Stimulated activated effector memory CD8-positive, alpha-beta T cell treated with anti-CD3 and anti-CD28 coated beads, Interleukin-12 subunit alpha, Interleukin-12 subunit beta, amount 100 ng/mL, for 72 hours (primary cell): ENCODE measurements around the gene APH1A.
A peak's percentile ranks its signal among the peaks of the same experiment; 100 is the strongest.
"Not testable (repeated sequence)": the region's sequence is repeated elsewhere in the genome, so short reads cannot be mapped to it uniquely, and the experiment has no call there.

Source experiments
- ATAC-seq: fragments of 150-1000 bp; cut with Tn5 transposase; 2 replicates; pipeline ENCODE4 v1.10.0; 2021
- DNase-seq, 2 donors: peaks; one replicate each; pipeline ENCODE4 v3.0.0; 2021 to 2022; ENCODE audit warnings: low spot score in 2 of 2
- H3K27ac Mint-ChIP-seq: one replicate; pipeline ENCODE4 v1.8.0; 2022; ENCODE audit warnings: mild to moderate bottlenecking, mixed read lengths
- H3K36me3 Mint-ChIP-seq: one replicate; pipeline ENCODE4 v1.8.0; 2022; ENCODE audit warnings: mild to moderate bottlenecking, mixed read lengths
- H3K4me1 Mint-ChIP-seq: one replicate; pipeline ENCODE4 v1.8.0; 2022; ENCODE audit warnings: mixed read lengths
- H3K4me3 Mint-ChIP-seq: one replicate; pipeline ENCODE4 v1.8.0; 2022; ENCODE audit warnings: mild to moderate bottlenecking, mixed read lengths
- H3K9me3 Mint-ChIP-seq: one replicate; pipeline ENCODE4 v1.8.0; 2022; ENCODE audit warnings: mixed read lengths

Gene APH1A

DNA sequence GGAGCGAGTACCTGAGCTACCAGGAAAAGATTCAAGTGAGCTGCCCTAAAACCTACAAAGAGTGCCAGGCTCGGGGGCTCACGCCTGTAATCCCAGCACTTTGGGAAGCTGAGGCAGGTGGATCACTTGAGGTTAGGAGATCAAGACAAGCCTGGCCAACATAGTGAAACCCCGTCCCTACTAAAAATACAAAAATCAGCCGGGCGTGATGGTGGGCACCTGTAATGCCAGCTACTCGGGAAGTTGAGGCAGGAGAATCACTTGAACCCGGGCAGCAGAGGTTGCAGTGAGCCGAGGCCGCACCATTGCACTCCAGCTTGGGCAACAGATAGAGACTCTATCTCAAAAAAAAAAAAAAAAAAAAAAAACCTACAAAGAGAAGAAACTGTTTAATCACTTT lies 35.9 kb downstream of the APH1A start:
- peak in 1 of 2 donors; percentile 45 for DNase-seq
- not testable (repeated sequence) for ATAC-seq, H3K9me3 Mint-ChIP-seq, H3K27ac Mint-ChIP-seq, H3K4me3 Mint-ChIP-seq, H3K36me3 Mint-ChIP-seq
- peaks cover 20% of the 10 kb centered on the region for H3K4me1 Mint-ChIP-seq

- DNase-seq: peak in 1 of 2 donors; percentile 30
- not testable (repeated sequence) for H3K27ac Mint-ChIP-seq, H3K4me3 Mint-ChIP-seq, ATAC-seq, H3K36me3 Mint-ChIP-seq, H3K9me3 Mint-ChIP-seq
- peaks cover 12% of the 10 kb centered on the region for H3K4me1 Mint-ChIP-seq
Measured at GRCh38 chr1:150228246-150228645, 40.6 kb downstream of the APH1A start.

DNA sequence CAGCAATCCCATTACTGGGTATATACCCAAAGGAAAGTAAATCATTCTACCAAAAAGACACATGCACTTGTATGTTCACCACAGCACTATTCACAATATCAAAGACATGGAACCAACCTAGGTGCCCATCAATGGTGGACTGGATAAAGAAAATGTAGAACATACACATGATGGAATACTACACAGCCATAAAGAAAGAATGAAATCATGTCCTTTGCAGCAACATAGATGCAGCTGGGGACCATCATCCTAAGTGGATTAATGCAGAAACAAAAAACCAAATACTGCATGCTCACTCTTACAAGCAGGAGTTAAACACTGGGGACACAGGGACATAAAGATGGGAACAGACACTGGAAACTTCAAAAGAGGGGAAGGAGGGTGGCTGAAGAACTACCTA lies 41.6 kb downstream of the APH1A start:
- Mint-ChIP-seq H3K36me3 (no peaks in the 10 kb centered on the region), H3K27ac (no peak overlapping the region)

DNA sequence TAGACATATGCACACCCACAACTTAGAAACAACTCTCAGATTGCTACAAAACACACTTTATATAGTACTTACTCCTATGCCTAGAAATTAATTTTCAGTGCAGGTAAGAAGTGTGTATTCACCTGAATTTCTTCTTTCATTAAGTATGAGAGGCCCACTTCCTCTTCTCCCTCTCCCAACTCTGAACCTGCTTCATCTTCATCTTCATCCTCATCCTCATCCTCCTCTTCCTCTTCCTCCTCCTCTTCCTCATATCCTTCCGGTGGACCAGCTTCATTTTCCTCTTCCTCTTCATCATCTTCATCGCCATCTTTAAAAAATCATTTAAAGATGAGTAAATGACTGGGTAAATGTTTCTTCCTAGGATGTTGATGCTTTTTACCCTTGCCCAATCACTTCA lies 42.3 kb downstream of the APH1A start:
- Mint-ChIP-seq H3K9me3 (no peaks in the 10 kb centered on the region), H3K4me3 (no peak overlapping the region), H3K27ac (peak overlapping the region; percentile 30), H3K36me3 (no peaks in the 10 kb centered on the region), H3K4me1 (peaks cover 6% of the 10 kb centered on the region)
- no peak for DNase-seq
- ATAC-seq: no peak

More for the DNA sequence above, 41.6 kb downstream of the APH1A start:
- Mint-ChIP-seq H3K4me3 (no peak overlapping the region), H3K9me3 (no peaks in the 10 kb centered on the region), H3K4me1 (peaks cover 6% of the 10 kb centered on the region)
- DNase-seq (peak in 1 of 2 donors; percentile 37), ATAC-seq (no peak)

GRCh38 chr1:150225546-150225945 lies 43.3 kb downstream of the APH1A start:
- no peaks in the 10 kb centered on the region for H3K9me3 Mint-ChIP-seq
- DNase-seq (no peak), ATAC-seq (no peak)
- H3K4me1 Mint-ChIP-seq: peaks cover 6% of the 10 kb centered on the region
- no peaks in the 10 kb centered on the region for H3K36me3 Mint-ChIP-seq
- peak overlapping the region; percentile 78 for H3K27ac Mint-ChIP-seq
- H3K4me3 Mint-ChIP-seq: no peak overlapping the region

GRCh38 chr1:150224983-150225382 lies 43.8 kb downstream of the APH1A start:
- DNase-seq (no peak), ATAC-seq (no peak)
- Mint-ChIP-seq H3K9me3 (no peaks in the 10 kb centered on the region), H3K27ac (peak overlapping the region; percentile 78), H3K4me3 (no peak overlapping the region), H3K36me3 (no peaks in the 10 kb centered on the region), H3K4me1 (peaks cover 6% of the 10 kb centered on the region)

DNA sequence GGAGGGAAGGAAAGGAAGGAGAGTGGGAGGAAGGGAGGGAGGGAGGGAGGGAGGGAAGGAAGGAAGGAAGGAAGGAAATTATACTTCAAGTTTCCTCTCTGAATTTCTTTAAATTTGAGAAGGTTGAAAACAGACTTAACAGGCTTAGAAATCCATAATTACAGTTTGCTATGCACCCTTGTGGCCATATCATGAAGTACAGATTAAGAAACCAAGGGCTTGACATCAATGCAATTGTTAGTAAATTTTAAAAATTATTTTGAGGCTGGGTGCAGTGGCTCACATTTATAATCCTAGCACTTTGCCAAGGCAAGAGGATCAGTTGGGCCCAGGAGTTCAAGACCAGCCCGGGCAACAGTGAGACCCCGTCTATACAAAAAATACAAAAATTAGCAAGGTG lies 47.3 kb downstream of the APH1A start:
- DNase-seq (no peak), ATAC-seq (no peak)
- no peaks in the 10 kb centered on the region for H3K9me3 Mint-ChIP-seq
- peaks cover 6% of the 10 kb centered on the region for H3K4me1 Mint-ChIP-seq
- H3K27ac Mint-ChIP-seq: no peak overlapping the region
- no peaks in the 10 kb centered on the region for H3K36me3 Mint-ChIP-seq
- H3K4me3 Mint-ChIP-seq: no peak overlapping the region

DNA sequence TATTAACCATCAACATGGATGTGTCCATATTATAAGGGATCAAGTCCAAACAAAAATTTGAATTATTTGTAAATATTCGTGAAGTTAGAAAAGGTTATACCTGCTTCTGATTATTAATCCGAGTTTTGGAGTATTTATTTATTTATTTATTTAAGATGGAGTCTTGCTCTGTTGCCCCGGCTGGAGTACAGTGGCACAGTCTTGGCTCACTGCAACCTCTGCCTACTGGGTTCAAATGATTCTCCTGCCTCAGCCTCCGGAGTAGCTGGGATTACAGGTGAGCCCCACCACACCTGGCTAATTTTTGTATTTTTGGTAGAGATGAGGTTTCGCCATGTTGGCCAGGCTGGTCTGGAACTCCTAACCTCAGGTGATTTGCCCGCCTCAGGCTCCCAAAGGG lies 53.0 kb downstream of the APH1A start:
- peaks cover 11% of the 10 kb centered on the region for H3K36me3 Mint-ChIP-seq
- DNase-seq, H3K27ac Mint-ChIP-seq, H3K9me3 Mint-ChIP-seq, ATAC-seq, H3K4me3 Mint-ChIP-seq: not testable (repeated sequence)
- peaks cover 14% of the 10 kb centered on the region for H3K4me1 Mint-ChIP-seq
